UCSD-AML1 (cell line): ENCODE measurements around the gene FOXP2.
"Not testable (repeated sequence)": the region's sequence is repeated elsewhere in the genome, so short reads cannot be mapped to it uniquely, and the experiment has no call there.

Source experiments
- DNase-seq: peaks from one replicate; lab custom pipeline; 2025; ENCODE audit not compliant: unreplicated experiment; lab: John Stamatoyannopoulos, UW

FOXP2 gene

GRCh38 chr7:114419441-114420272, 5.0 kb downstream of the FOXP2 start:
- DNase-seq = no peak

DNA sequence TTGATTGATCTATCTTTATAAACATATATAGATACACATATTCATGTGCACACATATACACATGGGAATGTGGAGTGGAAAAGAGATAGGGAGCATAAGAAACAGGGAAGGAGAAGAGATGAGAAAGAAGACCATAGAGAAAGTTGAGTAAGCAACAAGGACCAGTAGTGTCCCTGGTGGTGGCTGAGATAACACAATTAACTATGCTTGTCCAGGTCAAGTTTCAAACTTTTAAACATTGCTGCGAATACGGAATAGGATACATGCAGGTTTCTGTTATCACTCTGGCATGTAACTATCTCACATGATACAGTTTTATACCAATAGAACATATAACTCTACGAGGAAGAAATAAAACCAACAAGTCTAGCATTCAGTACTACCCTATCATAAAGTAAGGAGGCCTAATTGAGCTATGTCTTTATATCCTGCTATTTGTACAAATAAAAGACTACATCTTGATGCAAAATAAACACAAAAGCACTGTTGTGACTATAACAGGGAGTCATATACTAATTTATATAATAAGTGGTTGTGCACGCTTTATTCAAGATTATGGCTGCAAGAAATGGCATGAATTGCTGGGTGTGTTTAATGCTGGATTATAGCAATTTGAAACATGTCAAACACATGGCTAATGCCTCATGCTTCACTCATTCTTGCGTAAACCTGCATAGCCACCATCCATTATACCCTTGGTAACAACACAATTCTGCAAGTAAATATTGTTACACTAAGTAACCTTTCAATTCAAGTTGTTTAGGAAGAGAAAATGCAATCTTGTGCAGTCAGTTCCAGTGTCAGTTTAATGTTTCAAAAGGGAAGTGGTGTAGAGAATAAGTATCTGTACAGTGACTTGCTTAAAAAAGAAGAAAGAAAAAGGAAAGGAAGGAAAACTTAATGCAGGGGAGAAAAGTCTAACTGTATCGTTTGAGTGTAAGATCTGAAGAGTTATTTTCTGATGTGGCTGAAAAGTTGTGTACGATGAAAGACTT, 8.2 kb downstream of the FOXP2 start:
- DNase-seq = no peak

GRCh38 chr7:114426382-114426781, 11.8 kb downstream of the FOXP2 start:
- no peak for DNase-seq

- no peak for DNase-seq
These were observed 12.2 kb downstream of the FOXP2 start for GRCh38 chr7:114426824-114427223.

DNA sequence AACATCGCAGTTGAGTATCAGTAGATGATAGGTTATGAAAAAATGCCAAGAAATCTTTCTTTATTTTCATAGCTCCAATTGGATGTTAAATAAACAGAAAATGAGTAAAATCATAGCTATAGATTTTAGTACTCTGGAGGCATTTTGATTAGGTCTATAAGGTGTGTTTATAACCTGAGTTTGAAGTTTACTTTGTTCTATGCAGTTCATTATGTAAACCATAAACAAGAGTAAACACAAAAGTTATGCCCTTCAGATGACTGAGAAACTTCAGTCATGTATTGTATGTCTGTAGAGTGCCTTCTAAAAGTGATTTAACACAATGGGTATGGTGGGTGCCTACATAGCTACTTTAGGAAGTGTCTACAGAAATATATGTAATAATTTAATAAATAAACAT, 13.6 kb downstream of the FOXP2 start:
- no peak for DNase-seq

DNA sequence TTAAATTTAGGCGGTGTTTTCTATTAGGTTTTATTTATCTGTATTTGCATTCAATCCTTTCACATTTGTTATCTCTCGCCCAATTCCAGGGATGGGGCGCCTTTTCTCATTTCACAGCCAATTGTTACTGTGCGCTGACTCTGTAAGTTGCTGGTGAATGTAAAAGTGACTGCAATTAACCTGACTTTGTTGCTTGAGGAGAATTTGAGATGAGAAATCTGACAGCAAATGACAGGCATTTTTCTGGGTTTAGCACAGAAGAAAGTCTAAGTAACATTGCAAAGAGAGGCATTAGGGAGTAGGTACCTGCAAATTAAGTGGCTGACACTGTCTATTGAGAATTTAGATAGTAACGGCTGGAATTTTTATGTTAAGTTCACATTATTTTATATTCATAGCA, 16.6 kb downstream of the FOXP2 start:
- no peak for DNase-seq

DNA sequence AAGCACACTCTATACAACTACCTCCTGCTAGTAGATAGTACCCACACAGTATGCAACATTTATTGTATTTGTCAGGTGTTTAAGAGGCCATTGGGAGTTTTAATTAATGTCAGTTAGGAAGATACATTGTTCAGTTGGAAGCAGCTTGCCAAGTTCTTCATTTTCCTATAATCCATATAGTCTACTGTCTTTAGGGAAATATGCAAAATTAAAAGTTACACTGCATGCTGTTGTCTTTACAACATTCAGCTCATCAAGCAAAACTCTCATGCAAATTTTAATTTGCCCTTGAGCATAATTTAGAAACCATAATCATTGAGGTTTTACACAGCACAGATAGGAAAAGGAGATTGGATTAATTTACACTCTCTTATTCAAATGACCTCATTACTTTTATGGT, 17.4 kb downstream of the FOXP2 start:
- DNase-seq = no peak

DNA sequence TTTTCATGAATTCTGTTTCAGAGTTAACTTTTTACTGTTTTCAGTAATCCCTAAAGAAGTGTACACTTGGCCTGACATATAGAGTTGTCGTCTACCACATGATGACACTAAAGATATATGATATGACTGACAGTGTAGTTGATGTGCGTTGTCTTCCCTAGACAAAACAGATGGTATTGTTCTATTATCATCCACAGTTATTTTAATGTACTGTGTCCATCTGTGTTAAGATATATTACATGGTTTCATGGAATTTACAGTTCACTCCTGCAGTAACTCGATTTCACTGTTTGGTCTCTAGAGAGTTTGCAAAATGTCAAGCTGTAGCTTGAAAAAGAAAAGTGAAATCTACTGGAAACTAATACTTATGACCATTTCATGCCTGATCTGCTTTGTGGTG, 18.1 kb downstream of the FOXP2 start:
- DNase-seq = no peak

DNA sequence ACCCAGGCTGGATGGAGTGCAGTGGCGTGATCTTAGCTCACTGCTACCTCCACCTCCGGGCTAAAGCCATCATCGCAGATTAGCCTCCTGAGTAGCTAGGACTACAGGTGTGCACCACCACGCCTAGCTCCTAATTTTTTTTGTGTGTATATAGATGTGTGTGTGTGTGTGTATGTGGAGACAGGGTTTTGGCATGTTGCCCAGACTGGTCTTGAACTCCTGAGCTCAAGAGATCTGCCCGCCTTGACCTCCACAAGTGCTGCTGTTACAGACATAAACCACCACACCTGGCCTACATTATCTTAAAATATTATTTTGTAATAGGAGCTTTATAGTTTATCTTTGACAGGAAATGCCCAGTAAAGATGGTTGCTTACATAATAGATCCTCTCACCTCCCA, 25.0 kb downstream of the FOXP2 start:
- no peak for DNase-seq

DNA sequence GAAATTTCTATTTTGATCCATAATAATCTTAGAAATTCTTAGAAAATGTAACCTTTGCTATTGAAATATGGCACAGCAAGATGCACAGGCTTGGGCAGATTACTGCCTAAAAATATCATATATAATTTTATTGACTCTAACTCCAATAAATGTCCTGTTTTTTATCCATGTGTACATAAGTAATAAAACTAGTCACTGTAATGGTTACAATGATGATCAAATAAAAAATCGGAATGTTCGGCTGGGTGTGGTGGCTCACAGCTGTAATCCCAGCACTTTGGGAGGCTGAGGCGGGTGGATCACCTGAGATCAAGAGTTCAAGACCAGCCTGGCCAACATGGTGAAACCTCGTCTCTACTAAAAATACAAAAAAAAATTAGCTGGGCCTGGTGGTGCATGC, 26.3 kb downstream of the FOXP2 start:
- DNase-seq = not testable (repeated sequence)

GRCh38 chr7:114444196-114444595, 29.6 kb downstream of the FOXP2 start:
- DNase-seq = no peak

DNA sequence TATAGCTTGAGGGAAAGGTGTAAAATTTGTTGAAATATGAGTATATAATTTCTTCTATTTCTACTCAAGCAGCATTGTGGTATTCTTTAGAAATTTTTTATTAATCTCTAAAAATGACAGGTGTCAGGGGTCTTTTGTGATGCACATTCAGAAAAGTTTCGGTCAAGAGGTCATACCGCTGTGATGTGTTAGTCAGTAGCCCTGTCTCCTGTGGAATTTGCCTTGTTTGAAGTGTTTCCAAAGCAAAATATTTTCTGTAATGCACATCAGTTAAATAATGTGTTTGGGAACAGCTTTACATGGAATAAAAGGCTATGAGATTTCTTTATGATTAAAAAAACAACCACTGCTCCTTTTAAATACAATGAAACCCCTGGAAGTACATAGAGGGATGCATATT, 35.8 kb downstream of the FOXP2 start:
- DNase-seq = no peak

DNA sequence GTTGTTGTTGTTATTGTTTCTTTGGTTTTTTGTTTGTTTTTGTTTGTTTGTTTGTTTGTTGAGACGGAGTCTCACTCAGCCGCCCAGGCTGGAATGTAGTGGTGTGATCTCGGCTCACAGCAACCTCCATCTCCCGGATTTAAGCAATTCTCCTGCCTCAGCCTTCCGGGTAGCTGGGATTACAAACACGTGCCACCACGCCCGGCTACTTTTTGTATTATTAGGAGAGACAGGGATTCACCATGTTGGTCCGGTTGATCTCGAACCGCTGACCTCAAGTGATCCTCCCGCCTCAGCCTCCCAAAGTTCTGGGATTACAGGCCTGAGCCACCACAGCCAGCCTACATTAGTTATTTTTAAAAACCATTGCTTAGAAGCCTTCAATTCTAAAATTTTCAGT, 45.0 kb downstream of the FOXP2 start:
- no peak for DNase-seq

GRCh38 chr7:114460021-114460420, 45.4 kb downstream of the FOXP2 start:
- DNase-seq = no peak

DNA sequence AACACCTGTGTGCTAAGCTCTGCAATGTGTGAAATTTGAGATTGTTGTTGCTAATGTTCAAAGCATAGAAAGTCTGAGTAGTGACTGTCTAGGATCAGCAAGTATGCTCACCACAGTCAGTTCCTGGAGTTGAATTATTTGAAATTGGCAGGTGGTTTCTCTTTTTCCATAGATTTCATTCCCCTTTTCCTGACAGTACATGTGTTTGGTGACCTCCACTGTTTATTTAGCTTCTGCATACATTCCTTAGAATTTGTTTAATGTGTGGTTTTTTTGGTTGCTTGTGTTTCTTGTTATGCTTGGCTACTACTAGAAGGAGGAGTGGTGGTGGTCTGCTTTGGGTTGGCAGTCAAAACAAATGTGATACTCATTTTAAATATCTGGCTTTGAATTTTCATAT, 52.3 kb downstream of the FOXP2 start:
- no peak for DNase-seq

DNA sequence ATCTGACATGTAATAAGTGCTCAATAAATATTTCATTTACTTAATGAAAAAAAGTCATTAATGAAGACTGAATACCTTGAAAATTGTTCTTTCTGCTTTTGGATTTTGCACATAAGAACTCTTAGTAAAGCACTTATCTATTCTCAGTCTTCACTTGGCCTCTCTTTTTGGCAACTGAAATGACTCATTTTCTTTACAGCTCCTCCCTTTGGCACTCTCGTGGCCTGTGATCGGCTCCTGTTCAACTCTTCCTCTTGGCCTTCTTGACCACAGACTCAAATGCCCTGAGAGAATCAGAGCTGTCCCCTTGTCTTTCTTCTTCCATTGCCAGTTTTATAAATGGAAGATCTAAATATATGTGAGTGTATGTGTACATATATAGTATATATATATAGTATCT, 54.2 kb downstream of the FOXP2 start:
- DNase-seq = no peak

- DNase-seq = no peak
These were observed 58.4 kb downstream of the FOXP2 start for GRCh38 chr7:114472896-114473512.

GRCh38 chr7:114478384-114478783, 63.8 kb downstream of the FOXP2 start:
- no peak for DNase-seq

- no peak for DNase-seq
These were observed 67.4 kb downstream of the FOXP2 start for GRCh38 chr7:114481999-114482398.

- DNase-seq = no peak
These were observed 69.6 kb downstream of the FOXP2 start for GRCh38 chr7:114484226-114484625.

- no peak for DNase-seq
These were observed 72.6 kb downstream of the FOXP2 start for GRCh38 chr7:114487174-114487573.

GRCh38 chr7:114488696-114489095, 74.1 kb downstream of the FOXP2 start:
- no peak for DNase-seq
